22Rv1 (cell line): Measurements from ENCODE around the gene MAP1LC3B.
A peak's percentile ranks its signal among the peaks of the same experiment; 100 is the strongest.

Experiments used
- H3K27ac ChIP-seq: fragments of 450-650 bp; 2 replicates; pipeline ENCODE4 v1.5.1; 2017
- CTCF ChIP-seq: fragments of 450-650 bp; IDR thresholded peaks from 2 replicates; pipeline ENCODE4 v1.5.1; 2017; ENCODE audit warnings: mild to moderate bottlenecking
- ZFX ChIP-seq: fragments of 450-650 bp; IDR thresholded peaks from 2 replicates; pipeline ENCODE4 v1.6.1; 2017; ENCODE audit warnings: antibody characterized with exemption, borderline replicate concordance

Gene MAP1LC3B

DNA sequence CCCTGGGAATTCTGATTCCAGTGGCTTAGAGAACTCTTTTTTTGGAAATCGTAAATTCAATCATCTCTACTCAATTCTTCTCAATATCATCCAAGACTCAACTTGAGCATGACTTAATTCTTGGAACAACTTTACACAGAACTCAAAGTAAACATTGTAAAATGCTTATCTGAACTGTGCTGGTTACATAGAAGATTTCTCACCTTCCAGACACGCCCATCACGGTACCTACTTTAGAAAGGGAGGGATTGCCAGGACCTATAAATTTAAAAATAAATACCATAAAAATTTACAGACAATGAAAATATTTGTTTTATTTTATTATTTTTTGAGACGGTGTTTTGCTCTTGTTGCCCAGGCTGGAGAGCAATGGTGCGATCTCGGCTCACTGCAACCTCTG is 26.5 kb downstream of the MAP1LC3B start:
- H3K27ac ChIP-seq = no peak overlapping the region
- TF ChIP-seq ZFX (no peak), CTCF (no peak)

- TF ChIP-seq CTCF (peak; percentile 56), ZFX (no peak)
- H3K27ac ChIP-seq = no peak overlapping the region
Observed at GRCh38 chr16:87420026-87421002, 28.2 kb downstream of the MAP1LC3B start.

- TF ChIP-seq CTCF = peak; percentile 25; the same call in 1 of the 2 replicates
- TF ChIP-seq ZFX = no peak
- no peak overlapping the region for H3K27ac ChIP-seq
Observed at GRCh38 chr16:87421003-87421912, 29.1 kb downstream of the MAP1LC3B start.

GRCh38 chr16:87422106-87422505 is 30.0 kb downstream of the MAP1LC3B start:
- TF ChIP-seq CTCF (no peak), ZFX (no peak)
- H3K27ac ChIP-seq = no peak overlapping the region

GRCh38 chr16:87423429-87423828 is 31.3 kb downstream of the MAP1LC3B start:
- TF ChIP-seq CTCF (no peak), ZFX (no peak)
- no peak overlapping the region for H3K27ac ChIP-seq

- no peak for TF ChIP-seq ZFX
- TF ChIP-seq CTCF = no peak
- no peak overlapping the region for H3K27ac ChIP-seq
Observed at GRCh38 chr16:87424266-87424665, 32.1 kb downstream of the MAP1LC3B start.
